Progenitor cell of endocrine pancreas (in vitro differentiated cells): ENCODE data around the gene FHL1. TPM values are rescaled to one million over a fixed set of nuclear protein-coding genes. Genes with fewer than 3 reads are reported as not detected.

ENCODE experiments used
- DNase-seq: peaks from one replicate; pipeline ENCODE4 v3.0.0; 2021; ENCODE audit warnings: low spot score; ENCODE audit not compliant: unreplicated experiment
- H3K27ac Mint-ChIP-seq: 2 replicates; pipeline ENCODE4 v1.8.0; 2021; ENCODE audit warnings: mild to moderate bottlenecking, moderate library complexity, mixed read lengths
- H3K27me3 Mint-ChIP-seq: 2 replicates; pipeline ENCODE4 v1.8.0; 2021; ENCODE audit warnings: mixed read lengths
- H3K36me3 Mint-ChIP-seq: 2 replicates; pipeline ENCODE4 v1.8.0; 2022; ENCODE audit warnings: mixed read lengths; ENCODE audit not compliant: insufficient read depth
- H3K4me1 Mint-ChIP-seq: 2 replicates; pipeline ENCODE4 v1.8.0; 2021; ENCODE audit warnings: low read depth, mixed read lengths
- H3K4me3 Mint-ChIP-seq: 2 replicates; pipeline ENCODE4 v1.8.0; 2021; ENCODE audit warnings: low read depth, mild to moderate bottlenecking, moderate library complexity, mixed read lengths
- H3K9me3 Mint-ChIP-seq: 2 replicates; pipeline ENCODE4 v1.8.0; 2021; ENCODE audit warnings: low read depth, mixed read lengths
- CTCF ChIP-seq: fragments of 200-600 bp; sonication (generic); IDR thresholded peaks from one replicate; pipeline ENCODE4 v1.5.0; 2021; ENCODE audit warnings: antibody characterized with exemption, mild to moderate bottlenecking; ENCODE audit not compliant: unreplicated experiment
- total RNA-seq: library from RNA; stranded (reverse); gene quantifications from 2 replicates; pipeline ENCODE4 v1.2.1, GENCODE V29; 2021

The FHL1 gene
- total RNA-seq, 1 donor from 2014 or later, result 3.0 TPM

GRCh38 chrX:136200466-136200865, 53.1 kb downstream of the FHL1 start:
- no peak overlapping the region for H3K27ac Mint-ChIP-seq
- H3K4me1 Mint-ChIP-seq, result peaks cover 5% of the 10 kb centered on the region
- H3K36me3 Mint-ChIP-seq, result peaks cover 2% of the 10 kb centered on the region
- peaks cover 15% of the 10 kb centered on the region for H3K9me3 Mint-ChIP-seq
- no peak for DNase-seq
- no peak overlapping the region for H3K4me3 Mint-ChIP-seq
- H3K27me3 Mint-ChIP-seq, result no peaks in the 10 kb centered on the region
- no peak for TF ChIP-seq CTCF

GRCh38 chrX:136201601-136202000, 54.3 kb downstream of the FHL1 start:
- H3K27me3 Mint-ChIP-seq, result no peaks in the 10 kb centered on the region
- H3K4me3 Mint-ChIP-seq, result no peak overlapping the region
- H3K36me3 Mint-ChIP-seq, result peaks cover 2% of the 10 kb centered on the region
- no peak for TF ChIP-seq CTCF
- no peak for DNase-seq
- H3K4me1 Mint-ChIP-seq, result peaks cover 5% of the 10 kb centered on the region
- H3K27ac Mint-ChIP-seq, result no peak overlapping the region
- peaks cover 14% of the 10 kb centered on the region for H3K9me3 Mint-ChIP-seq

- H3K27ac Mint-ChIP-seq, result no peak overlapping the region
- no peaks in the 10 kb centered on the region for H3K27me3 Mint-ChIP-seq
- peaks cover 2% of the 10 kb centered on the region for H3K36me3 Mint-ChIP-seq
- DNase-seq, result no peak
- H3K9me3 Mint-ChIP-seq, result peaks cover 14% of the 10 kb centered on the region
- peaks cover 5% of the 10 kb centered on the region for H3K4me1 Mint-ChIP-seq
- no peak for TF ChIP-seq CTCF
- no peak overlapping the region for H3K4me3 Mint-ChIP-seq
Measured at GRCh38 chrX:136202889-136203288, 55.6 kb downstream of the FHL1 start.

GRCh38 chrX:136203438-136203837, 56.1 kb downstream of the FHL1 start:
- no peak for TF ChIP-seq CTCF
- H3K36me3 Mint-ChIP-seq, result peaks cover 2% of the 10 kb centered on the region

GRCh38 chrX:136203951-136204350, 56.6 kb downstream of the FHL1 start:
- no peak overlapping the region for H3K27ac Mint-ChIP-seq
- peaks cover 11% of the 10 kb centered on the region for H3K9me3 Mint-ChIP-seq
- peaks cover 5% of the 10 kb centered on the region for H3K4me1 Mint-ChIP-seq
- peaks cover 2% of the 10 kb centered on the region for H3K36me3 Mint-ChIP-seq
- no peak for TF ChIP-seq CTCF
- no peaks in the 10 kb centered on the region for H3K27me3 Mint-ChIP-seq
- no peak overlapping the region for H3K4me3 Mint-ChIP-seq
- DNase-seq, result no peak

More at GRCh38 chrX:136203438-136203837, 56.1 kb downstream of the FHL1 start:
- no peak overlapping the region for H3K4me3 Mint-ChIP-seq
- peaks cover 5% of the 10 kb centered on the region for H3K4me1 Mint-ChIP-seq
- no peaks in the 10 kb centered on the region for H3K27me3 Mint-ChIP-seq
- DNase-seq, result no peak
- peaks cover 14% of the 10 kb centered on the region for H3K9me3 Mint-ChIP-seq
- no peak overlapping the region for H3K27ac Mint-ChIP-seq
